CD4-positive, alpha-beta T cell treated with Interleukin-15 for 1 hour (primary cell): ENCODE measurements around the gene KLF17.
"Not testable (repeated sequence)": the region's sequence is repeated elsewhere in the genome, so short reads cannot be mapped to it uniquely, and the experiment has no call there.

Source experiments
- DNase-seq: peaks from one replicate; pipeline ENCODE4 v3.0.0-alpha.2; 2020

Gene KLF17

DNA sequence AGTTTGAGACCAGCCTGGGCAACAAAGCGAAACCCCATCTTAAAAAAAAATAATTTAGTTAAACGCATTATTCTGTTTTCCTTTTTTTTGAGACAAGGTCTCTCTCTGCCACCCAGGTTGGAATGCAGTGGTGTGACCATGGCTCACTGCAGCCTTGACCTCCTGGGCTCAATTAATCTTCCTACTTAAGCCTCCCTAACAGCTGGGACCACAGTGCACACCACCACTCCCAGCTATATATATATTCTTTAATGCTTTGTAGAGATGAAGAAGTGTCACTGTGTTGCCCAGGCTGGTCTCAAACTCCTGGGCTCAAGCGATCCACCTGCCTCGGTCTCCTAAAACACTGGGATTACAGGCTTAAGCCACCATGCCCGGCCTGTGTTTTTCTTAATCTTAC lies 7.7 kb upstream of the KLF17 start:
- no peak for DNase-seq

DNA sequence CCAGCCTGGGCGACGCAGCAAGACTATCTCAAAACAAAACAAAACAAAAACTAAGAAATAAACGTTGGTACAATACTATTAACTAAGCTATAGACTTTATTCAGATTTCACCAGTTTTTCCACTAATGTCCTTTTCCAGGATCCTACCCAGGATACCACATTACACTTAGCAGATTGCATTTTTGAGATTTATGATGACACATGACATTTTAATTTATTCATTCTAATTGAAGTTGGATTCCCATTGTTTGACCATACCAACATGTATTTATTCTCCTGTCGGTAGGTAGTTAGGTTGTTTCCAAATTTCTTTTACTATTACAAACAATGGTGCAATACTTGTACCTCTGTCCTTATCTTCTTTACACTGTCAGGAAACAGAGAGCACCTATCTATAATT lies 6.8 kb upstream of the KLF17 start:
- no peak for DNase-seq

DNA sequence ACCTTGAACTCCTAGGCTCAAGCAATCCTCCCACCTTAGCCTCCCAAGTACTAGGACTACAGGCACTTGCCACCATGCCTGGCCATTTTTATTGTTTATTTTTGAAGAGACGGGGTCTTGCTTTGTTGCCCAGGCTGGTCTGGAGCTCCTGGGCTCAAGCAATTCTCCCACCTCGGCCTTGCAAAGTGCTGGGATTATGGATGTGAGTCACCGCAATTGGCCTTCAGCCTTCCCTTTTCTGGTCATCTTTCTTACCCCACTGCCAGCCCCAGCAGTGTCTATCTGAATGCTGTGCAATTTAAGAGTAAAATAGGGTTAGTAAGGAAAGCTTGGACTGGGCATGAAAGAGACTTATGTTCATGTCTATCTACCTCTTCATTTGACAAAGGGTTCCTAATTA lies 6.1 kb upstream of the KLF17 start:
- DNase-seq: no peak

DNA sequence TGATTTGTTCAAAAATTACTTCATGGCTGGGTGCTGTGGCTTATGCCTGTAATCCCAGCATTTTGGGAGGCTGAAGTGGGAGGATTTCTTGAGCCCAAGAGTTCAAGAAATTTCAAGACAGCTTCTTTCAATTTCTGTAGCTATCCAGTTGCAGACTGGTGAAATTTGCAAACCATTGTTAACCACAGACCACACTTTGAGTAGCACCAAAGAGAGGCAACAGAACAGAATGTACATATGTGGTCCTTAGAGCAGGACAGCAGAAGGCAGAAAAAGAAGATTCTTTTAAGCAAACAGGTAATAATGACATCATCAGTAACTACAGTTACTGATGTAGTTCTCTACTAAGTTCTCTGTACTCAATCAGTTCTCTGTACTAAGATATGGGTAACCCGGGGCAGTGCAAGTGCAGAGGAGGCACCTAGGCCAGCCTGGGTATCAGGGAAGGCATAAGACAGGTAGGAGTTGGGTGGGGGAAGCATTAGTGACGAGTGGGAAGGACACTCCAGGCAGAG lies 5.5 kb upstream of the KLF17 start:
- no peak for DNase-seq

DNA sequence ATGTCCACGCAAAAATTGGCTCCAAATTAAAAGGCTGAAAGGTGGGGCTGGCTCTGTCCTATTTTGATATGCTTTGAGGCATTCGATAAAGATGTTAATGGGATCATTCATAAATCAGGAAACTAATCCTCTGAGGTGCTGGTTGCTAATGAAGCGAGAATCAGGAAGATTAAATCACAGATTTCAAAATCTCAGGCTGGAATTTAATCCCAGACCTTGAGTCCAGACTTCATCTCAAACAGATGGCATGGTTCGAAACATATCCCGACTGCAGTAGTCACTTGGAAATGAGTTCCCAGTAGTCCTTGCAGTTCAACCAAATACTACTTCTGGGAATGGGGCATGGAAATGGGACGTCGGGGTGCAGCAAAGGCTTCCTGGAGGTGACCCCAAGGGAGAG lies 4.5 kb upstream of the KLF17 start:
- no peak for DNase-seq

DNA sequence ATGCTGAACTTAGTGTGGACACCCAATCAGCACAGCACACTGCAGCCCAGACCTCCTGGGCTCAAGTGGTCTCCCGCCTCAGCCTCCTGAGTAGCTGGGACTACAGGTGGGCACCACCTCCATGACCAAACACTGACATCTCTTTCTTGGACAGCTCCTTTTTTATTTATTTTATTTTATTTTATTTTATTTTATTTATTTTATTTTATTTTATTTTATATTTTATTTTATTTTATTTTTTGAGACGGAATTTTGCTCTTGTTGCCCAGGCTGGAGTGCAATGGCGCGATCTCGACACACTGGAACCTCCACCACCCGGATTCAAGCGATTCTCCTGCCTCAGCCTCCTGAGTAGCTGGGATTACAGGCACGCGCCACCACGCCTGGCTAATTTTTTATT lies 1.3 kb upstream of the KLF17 start:
- DNase-seq: not testable (repeated sequence)

DNA sequence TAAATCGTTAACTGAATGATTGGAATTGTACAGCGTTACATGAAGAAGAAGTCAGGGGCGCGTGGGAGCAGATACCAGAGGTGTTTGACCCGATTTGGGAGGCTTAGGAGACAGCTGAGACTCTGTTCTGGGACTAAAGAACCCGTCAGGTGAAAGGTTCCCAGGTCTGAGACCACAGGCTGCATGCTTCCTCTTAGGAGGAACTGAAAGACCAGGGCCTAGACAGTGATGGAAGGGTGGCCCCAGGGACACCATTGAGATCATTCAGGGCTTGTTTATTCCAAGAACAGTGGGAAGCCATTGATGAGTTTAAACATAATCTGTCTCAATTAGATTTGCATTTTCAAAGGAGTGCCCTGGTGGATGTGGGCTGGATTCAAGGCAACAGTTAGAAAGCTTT lies 904 bp downstream of the KLF17 start:
- no peak for DNase-seq

DNA sequence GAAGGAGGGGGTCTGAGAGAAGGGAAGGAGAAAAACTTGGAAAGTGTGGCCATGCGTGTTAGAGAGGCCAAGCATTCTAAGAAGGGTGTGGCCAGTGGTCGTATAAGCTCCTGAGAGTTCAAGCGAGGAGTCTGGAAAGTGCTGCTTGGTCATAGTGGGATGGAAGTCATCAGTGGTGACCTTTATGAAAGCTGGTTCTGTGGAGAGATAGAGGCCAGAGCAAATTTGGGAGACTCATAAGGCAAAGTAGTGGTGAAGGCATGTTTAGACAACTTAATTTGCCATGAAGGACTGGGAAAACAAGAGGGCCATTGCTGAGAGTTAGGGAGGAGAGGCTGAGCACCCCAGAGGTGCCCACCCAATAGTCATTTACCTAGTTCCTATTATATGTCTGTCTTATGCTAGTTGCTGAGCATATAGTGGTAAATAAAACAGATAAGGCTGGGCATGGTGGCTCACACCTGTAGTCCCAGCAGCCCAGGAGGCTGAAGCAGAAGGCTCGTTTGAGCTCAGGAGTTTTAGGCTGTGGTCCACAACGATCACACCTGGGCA lies 1.9 kb downstream of the KLF17 start:
- DNase-seq: no peak

DNA sequence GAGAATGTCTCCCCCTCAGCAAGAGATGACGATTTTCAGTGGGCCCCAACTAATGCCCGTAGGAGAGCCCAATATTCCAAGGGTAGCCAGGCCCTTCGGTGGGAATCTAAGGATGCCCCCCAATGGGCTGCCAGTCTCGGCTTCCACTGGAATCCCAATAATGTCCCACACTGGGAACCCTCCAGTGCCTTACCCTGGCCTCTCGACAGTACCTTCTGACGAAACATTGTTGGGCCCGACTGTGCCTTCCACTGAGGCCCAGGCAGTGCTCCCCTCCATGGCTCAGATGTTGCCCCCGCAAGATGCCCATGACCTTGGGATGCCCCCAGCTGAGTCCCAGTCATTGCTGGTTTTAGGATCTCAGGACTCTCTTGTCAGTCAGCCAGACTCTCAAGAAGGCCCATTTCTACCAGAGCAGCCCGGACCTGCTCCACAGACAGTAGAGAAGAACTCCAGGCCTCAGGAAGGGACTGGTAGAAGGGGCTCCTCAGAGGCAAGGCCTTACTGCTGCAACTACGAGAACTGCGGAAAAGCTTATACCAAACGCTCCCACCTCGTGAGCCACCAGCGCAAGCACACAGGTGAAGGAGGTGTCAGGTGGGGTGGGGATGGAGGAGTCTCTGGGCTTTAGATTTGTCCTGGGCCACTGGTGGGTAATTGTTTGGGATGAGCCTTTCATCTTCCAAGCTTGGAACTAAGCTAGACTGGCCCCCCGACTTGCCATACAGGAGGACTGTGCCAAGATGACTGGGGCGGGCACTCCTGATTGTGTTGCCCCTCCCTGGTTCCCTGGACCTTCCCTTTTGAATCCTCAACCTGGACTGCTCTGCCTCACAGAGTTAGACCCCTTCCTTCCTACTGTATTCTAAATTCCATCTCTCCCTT lies 11.2 kb downstream of the KLF17 start:
- no peak for DNase-seq

DNA sequence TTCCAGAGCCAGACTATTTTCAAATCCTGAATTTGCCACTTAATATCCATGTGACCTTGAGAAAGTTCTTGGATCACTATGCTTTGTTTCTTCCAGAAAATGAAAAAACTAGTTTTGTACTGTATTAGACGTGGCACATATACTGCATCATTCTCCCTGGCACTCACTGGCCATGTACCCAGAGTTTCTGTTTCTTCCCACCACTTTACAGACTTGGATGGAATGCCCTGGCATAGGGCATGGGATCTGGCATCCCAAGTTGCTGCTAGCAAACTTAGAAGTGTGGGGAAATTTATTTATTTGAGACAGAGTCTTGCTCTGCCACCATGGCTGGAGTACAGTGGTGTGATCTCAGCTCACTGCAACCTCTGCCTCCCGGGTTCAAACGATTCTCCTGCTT lies 12.8 kb downstream of the KLF17 start:
- DNase-seq: no peak

DNA sequence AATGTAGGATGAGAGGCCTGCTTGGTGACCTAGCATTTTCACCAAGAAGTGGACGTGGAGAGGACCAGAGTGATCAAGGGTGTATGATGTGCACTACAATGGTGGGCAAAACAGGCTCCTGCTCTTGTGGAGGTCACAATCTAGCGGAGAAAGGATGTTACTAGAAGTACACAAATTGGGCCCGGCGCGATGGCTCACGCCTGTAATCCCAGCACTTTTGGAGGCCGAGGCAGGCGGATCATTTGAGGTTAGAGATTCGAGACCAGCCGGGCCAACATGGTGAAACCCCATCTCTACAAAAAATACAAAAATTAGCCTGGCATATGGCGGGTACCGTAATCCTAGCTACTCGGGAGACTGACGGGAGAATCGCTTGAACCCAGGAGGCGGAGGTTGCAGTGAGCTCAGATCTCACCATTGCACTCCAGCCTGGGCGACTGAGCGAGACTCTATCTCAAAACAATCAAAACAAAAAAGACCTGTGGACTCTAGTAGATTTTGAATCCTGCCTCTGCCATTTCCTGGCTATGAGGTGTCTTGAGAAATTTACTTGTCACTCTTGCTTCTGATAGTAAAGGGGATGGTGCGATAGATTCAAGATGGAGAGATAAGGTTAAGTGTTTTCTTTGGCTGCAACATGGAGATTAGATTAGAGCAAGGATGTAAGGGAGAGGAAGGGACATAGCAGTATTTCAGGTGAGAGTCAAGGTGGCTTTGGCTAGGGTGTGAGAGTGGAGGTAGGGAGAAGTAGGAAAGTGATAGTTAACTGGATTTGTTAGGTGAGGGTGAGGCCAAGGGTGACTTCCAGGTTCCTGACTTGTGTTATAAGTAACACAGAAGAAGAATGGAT lies 15.7 kb downstream of the KLF17 start:
- no peak for DNase-seq

DNA sequence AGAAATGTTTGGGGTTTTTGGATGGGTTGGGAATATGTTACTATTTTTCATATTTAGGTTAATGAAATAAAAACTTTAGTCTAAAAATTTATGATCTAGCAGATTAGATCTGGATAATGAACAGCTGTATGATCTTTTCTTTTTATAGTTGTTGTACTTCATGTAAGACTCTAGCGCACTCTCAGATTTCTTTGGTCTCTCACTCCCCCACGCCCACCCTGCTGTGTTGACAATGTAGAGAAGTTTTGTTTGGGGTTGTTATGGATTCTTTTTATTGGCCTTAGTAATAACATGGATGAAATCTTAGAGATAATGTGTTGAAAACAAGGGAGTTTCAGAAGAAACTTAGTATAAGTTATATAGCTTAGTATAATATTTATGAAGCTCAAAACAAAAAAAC lies 17.3 kb downstream of the KLF17 start:
- no peak for DNase-seq

DNA sequence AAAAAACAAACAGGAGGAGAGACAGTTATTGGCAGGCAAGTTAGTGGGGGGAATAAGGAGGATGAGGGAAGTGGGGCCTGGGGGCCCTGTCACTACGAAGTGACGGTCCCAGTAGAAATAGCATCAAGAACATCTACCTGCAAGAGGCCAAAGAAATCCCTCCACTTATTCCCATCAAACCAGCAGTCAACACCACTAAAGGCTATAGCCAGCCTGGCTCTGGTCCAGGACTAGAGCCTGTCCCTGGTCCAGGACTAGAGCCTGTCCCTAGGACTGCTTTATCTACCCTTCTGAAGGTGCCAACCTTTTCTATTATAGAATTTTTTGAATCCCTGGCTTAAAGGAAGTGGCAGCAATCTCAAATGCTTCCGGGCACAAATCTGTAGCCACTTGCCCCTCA lies 19.6 kb downstream of the KLF17 start:
- no peak for DNase-seq

DNA sequence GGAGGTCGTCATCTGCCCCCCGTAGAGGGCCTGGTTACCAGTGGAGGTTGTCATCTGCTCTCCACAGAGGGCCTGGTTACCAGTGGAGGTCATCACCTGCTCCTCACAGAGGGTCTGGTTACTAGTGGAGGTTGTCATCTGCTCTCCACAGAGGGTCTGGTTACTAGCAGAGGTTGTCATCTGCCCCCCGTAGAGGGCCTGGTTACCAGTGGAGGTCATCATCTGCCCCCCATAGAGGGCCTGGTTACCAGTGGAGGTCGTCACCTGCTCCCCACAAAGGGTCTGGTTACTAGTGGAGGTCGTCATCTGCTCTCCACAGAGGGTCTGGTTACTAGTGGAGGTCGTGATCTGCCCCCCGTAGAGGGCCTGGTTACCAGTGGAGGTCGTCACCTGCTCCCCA lies 20.9 kb downstream of the KLF17 start:
- not testable (repeated sequence) for DNase-seq

DNA sequence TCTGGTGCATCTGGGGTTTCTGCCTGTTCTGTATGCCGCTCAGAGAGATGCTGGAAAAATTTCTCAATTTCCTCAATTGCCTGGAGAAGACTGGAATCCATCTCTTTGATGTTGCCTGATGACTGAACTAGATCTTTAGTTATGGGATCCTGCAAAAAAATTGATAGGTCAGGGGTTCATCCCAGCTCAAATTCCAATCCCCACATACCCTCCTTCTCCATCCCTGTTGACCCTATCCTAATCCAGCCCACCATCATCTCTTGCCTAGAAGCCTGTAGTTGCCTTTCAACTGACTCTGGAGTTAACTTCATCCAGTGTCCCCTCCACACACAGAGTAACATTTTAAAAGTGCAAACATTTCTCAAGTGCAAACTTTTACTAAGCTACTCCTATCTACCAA lies 22.9 kb downstream of the KLF17 start, which contains the start of gene KLF18:
Gene KLF18, minus strand, starts transcription at position 101 of the 400 bp plus-strand sequence. Its CDS starts 0 bp downstream, at position 101.
- DNase-seq: no peak

DNA sequence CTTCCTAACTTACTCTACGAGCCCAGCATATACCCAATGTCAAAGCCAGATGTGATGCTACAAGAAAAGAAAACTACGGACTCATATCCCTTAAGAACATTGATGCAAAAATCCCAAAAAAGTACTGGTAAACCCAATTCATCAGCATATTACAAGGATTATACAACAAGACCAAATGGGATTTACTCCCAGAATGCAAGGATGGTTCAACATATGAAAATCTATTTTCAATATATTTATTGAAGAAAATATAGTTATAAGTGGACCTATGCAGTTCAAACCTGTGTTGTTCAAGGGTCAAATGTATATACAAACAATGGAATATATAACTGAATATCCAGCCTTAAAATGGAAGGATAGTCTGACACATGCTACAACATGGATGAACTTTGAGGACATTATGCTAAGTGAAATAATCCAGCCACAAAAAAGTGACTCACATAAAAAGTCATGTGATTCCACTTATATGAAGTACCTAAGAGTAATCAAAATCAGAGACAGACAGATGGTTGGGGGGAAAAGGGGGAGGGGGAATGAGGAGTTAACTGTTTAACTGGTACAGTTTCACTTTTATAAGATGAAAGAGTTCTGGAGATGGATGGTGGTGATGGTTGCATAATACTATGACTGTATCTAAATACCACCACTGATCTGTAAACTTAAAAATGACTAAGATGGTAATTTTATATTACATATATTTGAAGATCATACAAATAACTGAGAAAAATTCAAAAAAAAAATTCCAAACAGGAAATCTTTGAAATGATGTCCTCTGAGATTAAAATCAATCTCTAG lies 26.5 kb downstream of the KLF17 start:
- no peak for DNase-seq

DNA sequence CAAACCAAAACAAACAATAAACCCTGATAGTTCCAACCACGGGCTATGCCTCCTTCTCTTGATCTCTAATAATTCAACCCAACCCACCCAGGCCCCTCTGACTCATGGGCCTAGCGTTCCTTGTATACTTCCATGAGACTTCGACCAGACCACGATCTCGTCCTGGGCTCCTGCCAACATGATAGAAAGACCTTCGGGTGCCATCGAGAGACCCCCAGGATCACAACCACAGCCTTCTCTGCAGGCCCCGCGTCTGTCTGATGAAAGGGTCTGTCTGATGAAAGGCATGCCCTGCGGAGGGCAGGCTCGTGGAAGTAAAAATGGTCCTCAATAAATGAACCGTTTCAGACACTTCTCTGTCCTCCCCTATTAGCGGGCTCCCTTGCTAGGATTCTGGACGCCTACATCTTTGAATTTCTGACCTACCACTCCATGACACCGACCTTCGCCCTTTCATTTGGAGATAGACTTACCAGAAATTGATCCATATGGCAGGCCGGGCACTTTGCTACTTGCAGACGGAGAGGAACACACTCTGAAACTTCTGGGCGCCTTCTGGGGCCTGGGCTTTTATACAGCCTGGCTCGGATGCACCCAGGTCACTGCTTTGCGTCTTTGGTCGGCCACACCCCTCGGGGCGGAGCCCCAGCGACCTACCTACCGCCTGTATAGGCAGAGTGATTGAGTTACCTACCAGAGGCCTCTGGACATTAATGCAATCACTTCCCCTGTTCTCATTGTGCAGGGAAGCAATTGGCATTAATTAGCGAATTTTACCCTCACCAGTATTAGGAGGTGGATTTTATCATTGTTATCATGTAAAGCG lies 28.1 kb downstream of the KLF17 start:
- DNase-seq: no peak

DNA sequence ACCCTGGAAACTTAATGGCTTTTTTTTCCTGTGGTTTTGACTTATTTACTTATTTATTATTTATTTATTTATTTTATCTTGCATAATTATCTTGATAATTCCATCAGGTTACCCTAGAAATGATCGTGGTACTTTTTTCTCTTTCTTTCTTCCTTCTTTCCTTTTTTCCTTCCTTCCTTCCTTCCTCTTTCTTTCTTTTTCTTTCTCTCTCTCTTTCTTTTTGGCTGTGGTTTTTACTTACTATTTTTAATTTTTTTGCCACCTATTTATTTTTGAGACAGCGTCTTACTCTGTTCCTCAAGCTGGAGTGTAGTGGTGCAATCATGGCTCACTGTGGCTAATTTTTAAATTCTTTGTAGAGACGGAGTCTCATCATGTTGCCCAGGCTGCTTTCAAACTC lies 29.0 kb downstream of the KLF17 start:
- DNase-seq: no peak

DNA sequence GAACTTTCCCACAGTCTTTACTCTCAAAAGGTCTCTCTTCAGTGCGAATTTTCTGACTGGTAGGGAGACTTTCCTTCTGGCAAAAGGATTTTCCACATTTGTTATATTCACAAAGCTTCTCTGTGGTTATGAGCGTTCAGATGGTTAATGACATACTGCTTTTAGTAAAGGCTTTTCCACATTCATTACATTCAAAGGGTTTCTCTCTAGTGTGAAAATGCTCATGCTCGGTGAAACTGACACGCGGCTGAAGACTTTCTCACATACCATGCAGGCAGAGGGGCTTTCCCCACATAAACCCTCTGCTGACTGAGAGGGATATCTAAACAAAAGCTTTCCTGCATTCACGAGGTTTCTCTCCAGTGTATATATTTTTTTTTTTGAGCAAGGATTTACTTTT lies 32.7 kb downstream of the KLF17 start:
- no peak for DNase-seq

DNA sequence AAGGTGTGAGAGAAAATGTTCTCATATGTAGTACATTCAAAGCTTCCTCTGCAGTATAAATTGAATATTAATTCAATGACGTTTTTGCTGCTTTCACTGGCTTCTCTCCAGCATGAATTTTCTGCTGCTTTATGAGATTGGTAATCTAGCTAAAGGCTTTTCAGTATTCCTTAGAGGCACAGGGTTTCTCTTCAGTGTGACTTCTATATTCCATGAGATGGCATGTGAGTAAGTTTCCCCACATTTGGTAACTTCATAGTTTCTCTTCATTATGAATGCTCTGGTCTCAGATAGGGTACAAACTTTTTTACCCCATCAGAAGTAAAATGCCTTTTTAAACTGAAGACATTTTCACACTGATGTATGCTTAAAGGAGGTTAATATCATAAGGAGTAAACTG lies 33.2 kb downstream of the KLF17 start:
- no peak for DNase-seq

DNA sequence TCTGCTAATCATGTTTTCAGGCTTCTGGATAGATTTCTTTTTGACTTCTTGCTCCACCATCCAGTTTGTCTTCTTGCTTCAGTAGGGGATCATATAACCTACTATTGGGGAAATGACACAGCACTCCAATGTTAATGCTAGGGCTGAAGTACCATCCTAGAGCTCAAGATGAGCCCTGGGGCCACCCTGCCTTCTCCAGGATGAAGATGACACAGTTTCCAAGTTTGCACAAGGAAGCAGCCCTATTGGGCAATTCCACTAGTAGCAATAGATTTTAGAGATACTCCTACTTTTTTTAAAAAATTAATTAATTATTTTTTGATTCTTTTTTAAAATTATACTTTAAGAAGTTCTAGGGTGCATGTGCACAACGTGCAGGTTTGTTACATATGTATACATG lies 34.1 kb downstream of the KLF17 start:
- DNase-seq: no peak

DNA sequence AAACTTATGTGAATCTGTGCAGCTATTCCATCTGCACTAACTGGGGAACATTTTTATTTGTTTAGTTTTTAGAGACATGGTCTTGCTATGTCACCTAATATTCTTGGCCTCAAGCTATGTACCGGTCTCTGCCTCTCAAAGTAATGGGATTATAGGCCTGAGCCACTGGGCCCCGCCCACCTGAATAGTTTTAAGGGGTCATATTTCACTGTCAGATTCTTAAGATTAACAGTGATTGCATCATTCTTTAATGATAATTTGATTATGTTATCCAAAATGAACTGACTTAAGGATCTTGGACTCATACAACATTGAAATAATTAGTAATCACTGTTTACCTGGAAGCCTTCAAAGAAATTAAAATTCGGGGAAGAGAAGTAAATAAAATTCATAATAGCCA lies 35.4 kb downstream of the KLF17 start:
- no peak for DNase-seq
